Ascending aorta (tissue), 2 donors: ENCODE measurements around the gene ABLIM2. TPM values are rescaled to one million over a fixed set of nuclear protein-coding genes. Genes with fewer than 3 reads are reported as not detected.

Source experiments
- DNase-seq, 2 donors: peaks; one replicate each; pipeline ENCODE4 v3.0.0-alpha.2; 2019; ENCODE audit warnings: low spot score in 2 of 2
- H3K27ac ChIP-seq, 2 donors: fragments of 200-600 bp; sonication (generic); one replicate each; pipeline ENCODE4 v1.5.1; 2016 to 2017; ENCODE audit warnings: mild to moderate bottlenecking in 1 of 2
- H3K27me3 ChIP-seq: fragments of 200-600 bp; sonication (generic); one replicate; pipeline ENCODE4 v1.5.1; 2017
- H3K36me3 ChIP-seq, 2 donors: fragments of 200-600 bp; sonication (generic); one replicate each; pipeline ENCODE4 v1.5.1; 2016
- H3K4me1 ChIP-seq, 2 donors: fragments of 200-600 bp; sonication (generic); one replicate each; pipeline ENCODE4 v1.5.1; 2016 to 2017; ENCODE audit warnings: mild to moderate bottlenecking in 1 of 2
- H3K4me3 ChIP-seq, 2 donors: fragments of 200-600 bp; sonication (generic); one replicate each; pipeline ENCODE4 v1.5.1; 2016 to 2017; ENCODE audit warnings: mild to moderate bottlenecking in 1 of 2
- H3K9me3 ChIP-seq, 2 donors: fragments of 200-600 bp; sonication (generic); one replicate each; pipeline ENCODE4 v1.5.1; 2016
- CTCF ChIP-seq, 3 experiments: fragments of 200-600 bp in 2 of 3; fragments of 450-650 bp in 1 of 3; sonication (generic) in 2 of 3; IDR thresholded peaks; one replicate each; pipeline ENCODE4 v1.5.1; 2016 to 2019; ENCODE audit warnings: antibody characterized with exemption in 3 of 3, mild to moderate bottlenecking in 1 of 3, moderate library complexity in 1 of 3
- intact Hi-C: fragments of 100-400 bp; cut with DNase I; formaldehyde crosslinking; loops from one replicate; pipeline ENCODE4 v1.15.1; 2023
- total RNA-seq: library from RNA; depleted of rRNA; stranded (reverse); fragments of >200 nt; gene quantifications from one replicate; pipeline ENCODE4 v1.1.0, GENCODE V29; 2016

ABLIM2 gene
- total RNA-seq, 1 donor from 2014 or later = 30.8 TPM

GRCh38 chr4:8115203-8115520 is 43.5 kb downstream of the ABLIM2 start:
- Histone ChIP-seq H3K36me3 (no peaks in the 10 kb centered on the region), H3K4me1 (no peaks in the 10 kb centered on the region), H3K9me3 (peaks cover 0 to 2% of the 10 kb centered on the region in 2 donors), H3K27me3 (no peaks in the 10 kb centered on the region), H3K27ac (no peak overlapping the region), H3K4me3 (no peak overlapping the region)
- no peak for TF ChIP-seq CTCF (IDR thresholded peaks at IDR 0.05)
- no peak for DNase-seq
- intact Hi-C loops = no loop called here

- no peak for TF ChIP-seq CTCF (IDR thresholded peaks at IDR 0.05)
- intact Hi-C loops = no loop called here
- Histone ChIP-seq H3K9me3 (peaks cover 0 to 2% of the 10 kb centered on the region in 2 donors), H3K4me3 (no peak overlapping the region), H3K36me3 (no peaks in the 10 kb centered on the region), H3K27ac (no peak overlapping the region), H3K4me1 (no peaks in the 10 kb centered on the region), H3K27me3 (no peaks in the 10 kb centered on the region)
- DNase-seq = no peak
Observed at GRCh38 chr4:8114456-8115202, 44.0 kb downstream of the ABLIM2 start.

- intact Hi-C loops = no loop called here
- peaks cover 0 to 2% of the 10 kb centered on the region in 2 donors for H3K9me3 ChIP-seq
- no peaks in the 10 kb centered on the region for H3K27me3 ChIP-seq
- no peaks in the 10 kb centered on the region for H3K4me1 ChIP-seq
- no peak for TF ChIP-seq CTCF (IDR thresholded peaks at IDR 0.05)
- no peaks in the 10 kb centered on the region for H3K36me3 ChIP-seq
- DNase-seq = no peak
- H3K4me3 ChIP-seq = no peak overlapping the region
- H3K27ac ChIP-seq = no peak overlapping the region
Observed at GRCh38 chr4:8113611-8114377, 44.8 kb downstream of the ABLIM2 start.

GRCh38 chr4:8112672-8113071 is 45.9 kb downstream of the ABLIM2 start:
- peaks cover 0 to 2% of the 10 kb centered on the region in 2 donors for H3K9me3 ChIP-seq
- H3K4me3 ChIP-seq = no peak overlapping the region
- no peaks in the 10 kb centered on the region for H3K27me3 ChIP-seq
- H3K36me3 ChIP-seq = no peaks in the 10 kb centered on the region
- H3K27ac ChIP-seq = no peak overlapping the region
- no peak for DNase-seq
- intact Hi-C loops = no loop called here
- TF ChIP-seq CTCF (IDR thresholded peaks at IDR 0.05) = no peak
- no peaks in the 10 kb centered on the region for H3K4me1 ChIP-seq

GRCh38 chr4:8112036-8112576 is 46.5 kb downstream of the ABLIM2 start:
- no peak overlapping the region for H3K4me3 ChIP-seq
- no peak overlapping the region for H3K27ac ChIP-seq
- no peak for DNase-seq
- peaks cover 0 to 2% of the 10 kb centered on the region in 2 donors for H3K9me3 ChIP-seq
- intact Hi-C loops = no loop called here
- H3K27me3 ChIP-seq = no peaks in the 10 kb centered on the region
- H3K36me3 ChIP-seq = no peaks in the 10 kb centered on the region
- H3K4me1 ChIP-seq = no peaks in the 10 kb centered on the region
- no peak for TF ChIP-seq CTCF (IDR thresholded peaks at IDR 0.05)
